BE2C (cell line): ENCODE results near the gene KDM2A.

Experiments used
- DNase-seq: peaks from one replicate; pipeline ENCODE4 v3.0.0-alpha.2; 2020
- H3K27me3 ChIP-seq: fragments of 250-450 bp; sonication (Bioruptor Pico); 2 replicates; pipeline ENCODE4 v1.5.1; 2020; ENCODE audit warnings: mild to moderate bottlenecking
- H3K36me3 ChIP-seq: fragments of 250-450 bp; sonication (Bioruptor Pico); 2 replicates; pipeline ENCODE4 v1.5.1; 2020; ENCODE audit warnings: mild to moderate bottlenecking
- H3K4me1 ChIP-seq: fragments of 250-450 bp; sonication (Bioruptor Pico); 2 replicates; pipeline ENCODE4 v1.5.1; 2020
- H3K4me3 ChIP-seq: 2 replicates; pipeline ENCODE4 v1.5.1; 2011; ENCODE audit warnings: low read depth, low read length
- H3K9me3 ChIP-seq: fragments of 250-450 bp; sonication (Bioruptor Pico); 2 replicates; pipeline ENCODE4 v1.5.1; 2020
- TF ChIP-seq, protein P1 (sequence below): IDR thresholded peaks from 2 replicates; pipeline ENCODE4 v1.5.1; 2012; ENCODE audit warnings: mild to moderate bottlenecking, low read depth, low read length

Gene KDM2A

DNA sequence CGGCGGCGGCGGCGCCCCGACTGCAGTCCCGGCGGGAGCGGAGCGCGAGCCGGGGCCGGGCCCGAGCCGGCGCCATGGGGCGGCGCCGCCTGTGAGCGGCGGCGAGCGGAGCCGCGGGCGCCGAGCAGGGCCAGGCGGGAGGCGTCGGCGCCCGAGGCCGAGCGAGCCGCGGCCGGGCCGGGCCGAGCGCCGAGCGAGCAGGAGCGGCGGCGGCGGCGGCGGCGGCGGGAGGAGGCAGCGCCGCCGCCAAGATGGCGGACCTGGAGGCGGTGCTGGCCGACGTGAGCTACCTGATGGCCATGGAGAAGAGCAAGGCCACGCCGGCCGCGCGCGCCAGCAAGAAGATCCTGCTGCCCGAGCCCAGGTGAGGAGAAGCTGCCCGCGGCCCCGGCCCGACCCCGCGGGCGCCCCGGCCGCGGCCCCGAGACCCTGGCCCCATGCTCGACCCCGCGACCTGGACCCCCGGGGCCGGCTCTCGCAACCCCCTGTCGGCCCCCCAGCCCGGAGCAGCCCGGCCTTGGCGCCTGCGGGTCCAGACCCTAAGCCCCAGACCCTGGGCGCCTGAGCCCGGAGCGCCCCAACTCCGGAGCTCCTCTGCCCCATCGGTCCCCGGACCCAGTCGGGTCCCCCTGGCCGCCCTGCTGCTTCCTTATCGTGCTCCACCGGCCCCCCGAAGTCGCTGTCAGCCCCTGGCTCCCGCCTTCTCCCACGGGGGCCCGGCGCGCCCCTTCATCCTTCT, 147.6 kb downstream of the KDM2A start, which contains the start of gene GRK2:
TSS of gene GRK2 (plus strand) at position 25 of the 739 bp plus-strand sequence. CDS start at position 252, 227 bp downstream.
- peaks cover 34% of the 10 kb centered on the region for H3K4me1 ChIP-seq
- DNase-seq = peak; percentile 58

DNA sequence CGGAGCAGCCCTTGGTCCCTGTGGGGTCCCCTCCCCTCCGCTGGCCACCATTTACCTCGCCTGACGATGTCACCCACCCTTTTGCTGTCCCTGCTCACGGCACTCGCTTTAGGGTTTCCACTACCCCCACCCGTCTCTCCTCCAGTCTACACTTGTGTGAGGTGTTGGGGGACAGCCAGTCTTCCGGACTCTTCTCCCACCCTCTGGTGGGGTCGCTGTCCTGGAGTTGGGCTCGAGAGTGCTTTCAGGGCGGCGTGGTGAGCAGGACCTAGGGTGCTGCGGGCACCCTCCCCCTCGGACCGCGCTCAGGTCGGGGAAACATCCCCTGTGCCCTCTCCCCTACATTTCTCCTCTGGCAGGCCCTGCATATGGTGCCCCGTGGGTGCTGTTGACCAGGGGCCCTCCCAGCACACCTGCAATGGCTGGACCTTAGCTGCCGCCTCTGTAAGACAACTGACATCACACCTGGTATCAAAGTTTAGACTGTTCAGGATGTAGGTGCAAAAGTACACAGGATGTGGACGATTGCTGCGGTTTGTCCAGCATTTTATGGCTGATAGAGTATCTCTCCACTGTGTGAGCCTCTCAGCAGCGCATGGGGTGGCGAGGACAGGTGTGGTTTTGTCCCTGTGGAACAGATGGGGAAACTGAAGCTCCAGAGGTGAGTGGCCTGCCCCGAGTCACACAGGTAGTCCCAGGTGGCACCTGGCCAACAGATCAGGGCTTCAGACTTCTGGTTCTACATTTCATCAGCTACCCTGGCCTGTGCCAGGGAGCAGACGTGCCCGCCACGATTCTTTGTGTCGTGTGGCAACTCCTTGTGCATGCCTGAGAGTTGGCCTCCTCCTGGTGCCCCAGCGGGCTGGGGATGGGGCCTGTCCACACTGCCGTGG, 148.4 kb downstream of the KDM2A start:
- Histone ChIP-seq H3K27me3 (no peaks in the 10 kb centered on the region), H3K36me3 (peaks cover 16% of the 10 kb centered on the region), H3K4me1 (peaks cover 36% of the 10 kb centered on the region), H3K4me3 (peak overlapping the region; percentile 89), H3K9me3 (no peaks in the 10 kb centered on the region)
- TF ChIP-seq, protein P1, sequence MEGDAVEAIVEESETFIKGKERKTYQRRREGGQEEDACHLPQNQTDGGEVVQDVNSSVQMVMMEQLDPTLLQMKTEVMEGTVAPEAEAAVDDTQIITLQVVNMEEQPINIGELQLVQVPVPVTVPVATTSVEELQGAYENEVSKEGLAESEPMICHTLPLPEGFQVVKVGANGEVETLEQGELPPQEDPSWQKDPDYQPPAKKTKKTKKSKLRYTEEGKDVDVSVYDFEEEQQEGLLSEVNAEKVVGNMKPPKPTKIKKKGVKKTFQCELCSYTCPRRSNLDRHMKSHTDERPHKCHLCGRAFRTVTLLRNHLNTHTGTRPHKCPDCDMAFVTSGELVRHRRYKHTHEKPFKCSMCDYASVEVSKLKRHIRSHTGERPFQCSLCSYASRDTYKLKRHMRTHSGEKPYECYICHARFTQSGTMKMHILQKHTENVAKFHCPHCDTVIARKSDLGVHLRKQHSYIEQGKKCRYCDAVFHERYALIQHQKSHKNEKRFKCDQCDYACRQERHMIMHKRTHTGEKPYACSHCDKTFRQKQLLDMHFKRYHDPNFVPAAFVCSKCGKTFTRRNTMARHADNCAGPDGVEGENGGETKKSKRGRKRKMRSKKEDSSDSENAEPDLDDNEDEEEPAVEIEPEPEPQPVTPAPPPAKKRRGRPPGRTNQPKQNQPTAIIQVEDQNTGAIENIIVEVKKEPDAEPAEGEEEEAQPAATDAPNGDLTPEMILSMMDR = no peak; the same call in 1 of the 2 replicates
- no peak for DNase-seq

More for the DNA sequence above, 147.6 kb downstream of the KDM2A start, which contains the start of gene GRK2:
- TF ChIP-seq, protein P1 = no peak
- Histone ChIP-seq H3K4me3 (peak within 1 kb of the TSS; percentile 89), H3K36me3 (peaks cover 8% of the 10 kb centered on the region), H3K27me3 (no peaks in the 10 kb centered on the region), H3K9me3 (no peaks in the 10 kb centered on the region)

DNA sequence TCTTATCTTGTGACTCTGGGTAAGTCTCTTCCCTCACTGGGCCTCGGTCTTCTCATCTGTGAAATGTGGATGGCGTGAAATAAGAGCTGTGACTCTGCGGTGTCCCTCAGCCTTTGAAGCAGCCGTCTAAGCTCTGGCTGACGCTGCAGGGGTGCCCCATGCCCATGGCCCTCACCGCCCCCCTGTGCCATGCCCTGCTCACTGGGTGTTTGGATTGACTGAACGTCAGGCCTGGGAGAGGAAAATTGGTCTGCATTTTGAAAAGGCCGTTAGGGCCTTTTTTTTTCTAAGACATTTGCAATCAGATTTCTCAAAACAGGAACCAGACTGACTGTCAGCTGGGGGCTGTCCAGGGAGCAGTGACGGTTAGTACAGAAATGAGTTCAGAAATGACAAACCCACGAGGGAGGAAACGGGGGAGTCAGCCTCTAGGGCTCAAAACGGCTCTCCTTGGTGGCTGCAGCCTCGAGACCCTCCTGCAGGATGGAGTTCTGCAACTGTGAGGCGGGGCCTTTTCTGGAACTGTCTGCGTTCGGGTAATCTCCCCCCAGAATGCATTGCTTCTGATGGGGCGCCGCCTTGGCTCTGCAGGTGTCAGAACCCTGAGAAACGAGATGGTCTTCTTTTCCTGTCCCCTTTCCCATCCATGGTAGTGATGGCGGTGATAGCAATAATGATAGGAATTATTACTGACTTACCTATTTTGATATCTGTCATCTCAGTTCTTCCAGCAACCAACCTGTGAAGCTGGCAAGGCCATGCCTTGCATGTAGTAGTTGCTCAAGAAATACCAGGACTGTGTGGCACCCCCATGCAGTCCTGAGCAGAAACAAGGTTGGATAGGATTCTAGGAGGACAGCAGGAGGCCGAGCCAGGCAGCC, 149.3 kb downstream of the KDM2A start:
- Histone ChIP-seq H3K9me3 (no peaks in the 10 kb centered on the region), H3K27me3 (no peaks in the 10 kb centered on the region), H3K4me1 (peaks cover 29% of the 10 kb centered on the region), H3K4me3 (peak overlapping the region; percentile 89; the same call in 1 of the 2 replicates), H3K36me3 (peaks cover 18% of the 10 kb centered on the region)
- DNase-seq = no peak
- TF ChIP-seq, protein P1 = no peak

DNA sequence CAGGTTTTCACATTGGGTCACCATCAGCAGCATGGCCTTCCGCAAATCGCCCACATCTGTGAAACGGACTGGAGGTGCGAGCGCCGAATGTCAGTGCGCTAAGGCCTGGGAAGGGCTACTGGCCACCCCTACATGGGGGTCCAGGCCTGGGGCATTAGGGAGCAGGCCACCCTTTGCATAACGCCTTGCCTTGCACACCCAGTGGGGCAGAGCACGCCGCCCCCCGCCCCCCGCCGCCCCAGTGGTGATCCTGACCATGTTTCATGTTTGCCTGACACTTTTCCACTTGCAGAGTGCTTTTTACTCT, 149.9 kb downstream of the KDM2A start:
- no peaks in the 10 kb centered on the region for H3K27me3 ChIP-seq
- no peaks in the 10 kb centered on the region for H3K9me3 ChIP-seq
- peaks cover 18% of the 10 kb centered on the region for H3K36me3 ChIP-seq
- H3K4me1 ChIP-seq = peaks cover 29% of the 10 kb centered on the region
- no peak overlapping the region for H3K4me3 ChIP-seq
- TF ChIP-seq, protein P1 = no peak
- DNase-seq = no peak

DNA sequence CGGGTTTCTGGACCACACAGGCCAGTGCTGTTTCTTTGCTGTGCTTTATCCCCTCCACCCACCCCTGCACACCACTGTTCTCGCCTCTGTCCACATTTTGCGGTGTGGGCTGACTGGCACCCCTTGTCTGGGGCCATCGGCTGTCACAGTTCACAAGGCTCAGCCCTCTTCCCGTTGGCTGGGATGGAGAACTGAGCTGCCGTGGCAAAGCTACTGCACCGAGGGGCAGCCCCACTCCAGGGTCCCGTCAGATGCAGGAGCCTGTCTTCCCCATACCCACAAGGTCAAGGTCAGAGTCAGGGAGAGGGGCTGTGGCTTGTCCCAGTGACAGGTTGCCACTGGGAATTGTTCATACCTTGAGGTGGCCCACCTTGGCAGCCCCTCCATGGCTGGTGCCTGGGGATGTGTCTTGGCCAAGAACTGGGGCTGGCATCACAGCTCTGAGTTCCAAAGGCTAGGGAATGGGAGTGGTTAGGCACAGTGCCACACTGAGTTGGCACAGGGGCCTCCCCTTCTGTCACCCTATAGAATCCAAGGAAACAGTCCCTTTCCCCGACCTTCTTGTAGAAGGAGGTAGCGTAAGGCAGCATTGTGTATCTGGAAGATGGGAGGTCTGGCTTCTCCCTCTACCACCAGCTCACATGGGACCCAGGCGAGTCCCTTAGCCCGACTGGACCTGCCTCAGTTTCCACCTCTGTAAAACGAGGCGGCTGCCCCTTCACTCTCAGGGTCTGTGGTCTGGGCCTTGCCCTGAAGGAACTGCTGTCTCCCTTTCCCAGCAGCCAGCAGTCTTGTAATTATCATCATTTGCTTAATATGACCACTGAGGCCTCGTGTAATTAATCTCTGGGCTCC, 150.6 kb downstream of the KDM2A start:
- Histone ChIP-seq H3K4me1 (peaks cover 29% of the 10 kb centered on the region), H3K4me3 (peak overlapping the region; percentile 28)
- DNase-seq = no peak

More for the DNA sequence above, 150.6 kb downstream of the KDM2A start:
- TF ChIP-seq, protein P1 = no peak
- Histone ChIP-seq H3K9me3 (no peaks in the 10 kb centered on the region), H3K36me3 (peaks cover 18% of the 10 kb centered on the region), H3K27me3 (no peaks in the 10 kb centered on the region)
